Measurements from ENCODE around the gene TARS2.

The TARS2 gene

GRCh38 chr1:150535511-150536287, 48.5 kb downstream of the TARS2 start:
- Mint-ChIP-seq H3K36me3 (ENCODE audit: low read depth) (no peaks in the 10 kb centered on the region), H3K27ac (no peak overlapping the region), H3K4me3 (no peak overlapping the region), H3K27me3 (ENCODE audit: low read depth, poor library complexity) (no peaks in the 10 kb centered on the region), H3K4me1 (peaks cover 37% of the 10 kb centered on the region), H3K9me3 (no peaks in the 10 kb centered on the region)
- no peak for TF ChIP-seq CTCF (IDR thresholded peaks at IDR 0.05)
- no peak for DNase-seq

- Mint-ChIP-seq H3K36me3 (ENCODE audit: low read depth) (no peaks in the 10 kb centered on the region), H3K4me3 (no peak overlapping the region), H3K4me1 (peaks cover 33% of the 10 kb centered on the region), H3K27me3 (ENCODE audit: low read depth, poor library complexity) (peaks cover 1% of the 10 kb centered on the region), H3K27ac (peak overlapping the region; percentile 68), H3K9me3 (no peaks in the 10 kb centered on the region)
- DNase-seq, result no peak
- no peak for TF ChIP-seq CTCF (IDR thresholded peaks at IDR 0.05)
Measured at GRCh38 chr1:150536836-150537731, 49.9 kb downstream of the TARS2 start.

- no peak overlapping the region for H3K4me3 Mint-ChIP-seq
- no peak for TF ChIP-seq CTCF (IDR thresholded peaks at IDR 0.05)
- DNase-seq, result no peak
- H3K36me3 Mint-ChIP-seq (ENCODE audit: low read depth), result no peaks in the 10 kb centered on the region
- H3K9me3 Mint-ChIP-seq, result no peaks in the 10 kb centered on the region
- peaks cover 5% of the 10 kb centered on the region for H3K27me3 Mint-ChIP-seq (ENCODE audit: low read depth, poor library complexity)
- H3K27ac Mint-ChIP-seq, result peak overlapping the region; percentile 83
- peaks cover 24% of the 10 kb centered on the region for H3K4me1 Mint-ChIP-seq
Measured at GRCh38 chr1:150537732-150538684, 50.8 kb downstream of the TARS2 start.

GRCh38 chr1:150543500-150544143, 56.4 kb downstream of the TARS2 start:
- no peak for TF ChIP-seq CTCF (IDR thresholded peaks at IDR 0.05)
- no peak for DNase-seq
- no peaks in the 10 kb centered on the region for H3K36me3 Mint-ChIP-seq (ENCODE audit: low read depth)
- no peak overlapping the region for H3K4me3 Mint-ChIP-seq
- peaks cover 25% of the 10 kb centered on the region for H3K4me1 Mint-ChIP-seq
- no peak overlapping the region for H3K27ac Mint-ChIP-seq
- no peaks in the 10 kb centered on the region for H3K9me3 Mint-ChIP-seq
- H3K27me3 Mint-ChIP-seq (ENCODE audit: low read depth, poor library complexity), result peaks cover 14% of the 10 kb centered on the region

- peaks cover 20% of the 10 kb centered on the region for H3K4me1 Mint-ChIP-seq
- no peaks in the 10 kb centered on the region for H3K36me3 Mint-ChIP-seq (ENCODE audit: low read depth)
- no peak for DNase-seq
- TF ChIP-seq CTCF (IDR thresholded peaks at IDR 0.05), result no peak
- no peak overlapping the region for H3K27ac Mint-ChIP-seq
- H3K9me3 Mint-ChIP-seq, result no peaks in the 10 kb centered on the region
- H3K27me3 Mint-ChIP-seq (ENCODE audit: low read depth, poor library complexity), result peaks cover 16% of the 10 kb centered on the region
- H3K4me3 Mint-ChIP-seq, result no peak overlapping the region
Measured at GRCh38 chr1:150544204-150544603, 57.0 kb downstream of the TARS2 start.
